Measurements from ENCODE around the gene SLC12A7.

GRCh38 chr5:1136814-1137213, 25.0 kb upstream of the SLC12A7 start:
- TF ChIP-seq CTCF (IDR thresholded peaks at IDR 0.05) (no peak), POLR2A (IDR thresholded peaks at IDR 0.05) (no peak)
